Eye (tissue), 1 donor: ENCODE measurements around the gene CACNA1A.

Source experiments
- DNase-seq: peaks from one replicate; pipeline ENCODE4 v3.0.0-alpha.2; 2015

CACNA1A gene

GRCh38 chr19:13356686-13357280 is 149.5 kb downstream of the CACNA1A start:
- no peak for DNase-seq

- no peak for DNase-seq
Measured at GRCh38 chr19:13356185-13356584, 150.1 kb downstream of the CACNA1A start.

GRCh38 chr19:13355356-13355755 is 150.9 kb downstream of the CACNA1A start:
- DNase-seq, result no peak

- DNase-seq, result no peak
Measured at GRCh38 chr19:13353625-13354024, 152.7 kb downstream of the CACNA1A start.

GRCh38 chr19:13350759-13351158 is 155.5 kb downstream of the CACNA1A start:
- no peak for DNase-seq

- DNase-seq, result no peak
Measured at GRCh38 chr19:13350072-13350471, 156.2 kb downstream of the CACNA1A start.

- DNase-seq, result peak; percentile 21
Measured at GRCh38 chr19:13347367-13347766, 158.9 kb downstream of the CACNA1A start.

- no peak for DNase-seq
Measured at GRCh38 chr19:13343514-13343913, 162.8 kb downstream of the CACNA1A start.

GRCh38 chr19:13342672-13343071 is 163.6 kb downstream of the CACNA1A start:
- no peak for DNase-seq

- no peak for DNase-seq
Measured at GRCh38 chr19:13339869-13340268, 166.4 kb downstream of the CACNA1A start.

GRCh38 chr19:13337181-13337580 is 169.1 kb downstream of the CACNA1A start:
- no peak for DNase-seq

- DNase-seq, result no peak
Measured at GRCh38 chr19:13334801-13335481, 171.3 kb downstream of the CACNA1A start.

GRCh38 chr19:13330285-13330684 is 176.0 kb downstream of the CACNA1A start:
- no peak for DNase-seq

- no peak for DNase-seq
Measured at GRCh38 chr19:13329766-13330165, 176.5 kb downstream of the CACNA1A start.

- no peak for DNase-seq
Measured at GRCh38 chr19:13328241-13328640, 178.0 kb downstream of the CACNA1A start.

- DNase-seq, result no peak
Measured at GRCh38 chr19:13319526-13319925, 186.8 kb downstream of the CACNA1A start.

- no peak for DNase-seq
Measured at GRCh38 chr19:13318190-13318589, 188.1 kb downstream of the CACNA1A start.

GRCh38 chr19:13315495-13315894 is 190.8 kb downstream of the CACNA1A start:
- DNase-seq, result no peak

GRCh38 chr19:13314761-13315160 is 191.5 kb downstream of the CACNA1A start:
- no peak for DNase-seq

- DNase-seq, result no peak
Measured at GRCh38 chr19:13313875-13314274, 192.4 kb downstream of the CACNA1A start.

- no peak for DNase-seq
Measured at GRCh38 chr19:13309864-13310263, 196.4 kb downstream of the CACNA1A start.

- no peak for DNase-seq
Measured at GRCh38 chr19:13303381-13304129, 202.7 kb downstream of the CACNA1A start.

- DNase-seq, result no peak
Measured at GRCh38 chr19:13302526-13303270, 203.6 kb downstream of the CACNA1A start.
